GM12872 (cell line): ENCODE data around the gene CCDC86.

ENCODE experiments used
- TF ChIP-seq, protein P1 (sequence below): IDR thresholded peaks from 3 replicates; pipeline ENCODE4 v1.5.1; 2011; ENCODE audit warnings: low read depth, mild to moderate bottlenecking, low read length, moderate library complexity; ENCODE audit not compliant: insufficient read depth

The CCDC86 gene

DNA sequence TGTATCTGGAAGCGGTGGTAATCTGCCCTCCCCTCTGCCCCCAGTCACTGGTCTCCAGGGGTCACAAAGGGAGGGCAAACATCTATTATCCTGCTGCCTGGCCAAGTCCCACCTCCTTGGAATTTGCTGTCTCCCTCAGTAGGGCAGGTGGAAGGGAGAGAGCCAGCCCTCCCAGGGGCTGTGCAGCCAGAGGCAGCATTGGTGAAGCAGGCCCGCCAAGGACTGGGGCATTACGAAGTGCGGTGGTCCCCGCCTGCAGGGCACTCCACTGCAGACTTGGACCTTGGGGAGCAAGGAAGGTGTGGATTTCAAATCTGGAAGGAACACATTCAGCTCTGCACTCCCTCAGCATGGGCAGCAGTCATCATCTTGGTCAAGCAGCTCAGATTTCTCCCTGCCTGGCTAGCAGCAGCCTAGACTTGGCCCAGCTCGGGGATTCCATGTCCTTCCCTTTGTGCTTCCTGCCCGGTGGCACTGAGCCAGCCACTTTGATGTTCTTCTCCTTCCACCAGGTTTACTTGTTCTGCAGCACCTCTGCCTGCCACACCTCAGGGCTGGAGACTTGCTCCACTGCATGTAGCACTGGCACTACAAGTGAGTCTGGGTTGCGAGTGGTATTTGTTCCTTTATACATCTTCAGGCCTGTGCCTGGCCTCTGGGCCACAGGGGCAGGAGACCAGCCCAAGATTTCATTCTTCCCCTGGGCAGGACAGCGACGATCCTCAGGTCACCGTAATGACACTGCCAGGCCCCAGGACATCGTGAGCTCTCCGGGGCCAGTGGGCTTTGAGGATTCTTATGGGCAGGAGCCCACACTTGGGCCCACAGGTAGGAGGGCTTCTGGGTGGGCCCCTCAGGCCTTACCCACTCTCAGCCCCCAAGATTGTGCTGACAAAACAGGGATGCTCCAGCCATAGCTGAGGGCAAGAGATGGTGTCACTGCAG is 32.8 kb downstream of the CCDC86 start:
- TF ChIP-seq, protein P1, sequence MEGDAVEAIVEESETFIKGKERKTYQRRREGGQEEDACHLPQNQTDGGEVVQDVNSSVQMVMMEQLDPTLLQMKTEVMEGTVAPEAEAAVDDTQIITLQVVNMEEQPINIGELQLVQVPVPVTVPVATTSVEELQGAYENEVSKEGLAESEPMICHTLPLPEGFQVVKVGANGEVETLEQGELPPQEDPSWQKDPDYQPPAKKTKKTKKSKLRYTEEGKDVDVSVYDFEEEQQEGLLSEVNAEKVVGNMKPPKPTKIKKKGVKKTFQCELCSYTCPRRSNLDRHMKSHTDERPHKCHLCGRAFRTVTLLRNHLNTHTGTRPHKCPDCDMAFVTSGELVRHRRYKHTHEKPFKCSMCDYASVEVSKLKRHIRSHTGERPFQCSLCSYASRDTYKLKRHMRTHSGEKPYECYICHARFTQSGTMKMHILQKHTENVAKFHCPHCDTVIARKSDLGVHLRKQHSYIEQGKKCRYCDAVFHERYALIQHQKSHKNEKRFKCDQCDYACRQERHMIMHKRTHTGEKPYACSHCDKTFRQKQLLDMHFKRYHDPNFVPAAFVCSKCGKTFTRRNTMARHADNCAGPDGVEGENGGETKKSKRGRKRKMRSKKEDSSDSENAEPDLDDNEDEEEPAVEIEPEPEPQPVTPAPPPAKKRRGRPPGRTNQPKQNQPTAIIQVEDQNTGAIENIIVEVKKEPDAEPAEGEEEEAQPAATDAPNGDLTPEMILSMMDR, result no peak

DNA sequence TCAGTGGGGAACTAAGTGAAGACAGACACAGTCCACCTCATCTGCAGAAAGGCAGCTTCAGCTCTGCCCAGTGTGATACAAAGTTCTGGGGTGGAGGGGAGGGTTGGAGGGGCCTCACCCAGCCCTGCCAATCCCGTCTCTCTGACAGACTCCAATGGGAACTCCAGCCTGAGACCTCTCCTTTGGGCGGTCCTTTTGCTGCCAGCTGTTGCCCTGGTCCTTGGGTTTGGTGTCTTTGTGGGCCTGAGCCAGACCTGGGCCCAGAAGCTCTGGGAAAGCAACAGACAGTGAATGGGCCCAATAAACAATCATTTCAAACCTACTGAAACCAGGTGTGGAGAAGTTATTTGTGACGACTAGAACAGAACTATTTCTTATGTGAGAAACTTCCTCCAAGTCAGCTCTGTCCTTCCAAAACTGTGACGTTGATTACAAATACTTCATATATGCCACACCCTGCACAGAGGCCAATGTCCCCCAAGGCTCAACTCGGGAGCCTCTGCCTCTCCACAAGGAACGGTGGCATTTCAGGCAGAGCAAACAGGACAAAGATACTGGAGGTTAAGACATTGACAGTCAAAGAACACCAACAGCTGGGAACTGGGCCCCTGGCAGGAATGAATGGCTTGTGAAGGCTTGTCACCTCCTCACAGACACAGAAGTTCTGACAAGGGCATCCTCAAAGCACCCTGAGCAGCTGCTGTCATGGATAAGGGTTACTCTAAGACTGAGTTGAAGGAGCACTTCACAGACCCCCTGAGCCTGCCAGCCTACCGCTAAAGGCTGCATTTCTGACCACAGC is 33.7 kb downstream of the CCDC86 start:
- TF ChIP-seq, protein P1, result no peak

DNA sequence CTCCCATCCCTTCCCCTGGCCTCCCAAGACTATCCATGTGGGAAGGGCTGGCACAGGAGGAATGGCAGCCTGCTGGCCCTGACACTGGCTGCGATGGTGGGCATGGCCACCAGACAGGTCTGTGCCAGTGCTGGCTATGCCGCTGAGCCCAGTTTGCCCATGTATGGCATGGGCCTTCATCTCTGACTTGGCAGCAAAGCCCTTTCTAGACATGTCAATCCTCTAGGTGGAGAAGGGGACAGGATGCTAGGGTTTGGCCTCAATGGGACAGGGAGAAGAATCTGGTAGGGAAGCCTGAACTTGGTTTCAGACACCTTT is 34.2 kb downstream of the CCDC86 start:
- TF ChIP-seq, protein P1, result no peak

DNA sequence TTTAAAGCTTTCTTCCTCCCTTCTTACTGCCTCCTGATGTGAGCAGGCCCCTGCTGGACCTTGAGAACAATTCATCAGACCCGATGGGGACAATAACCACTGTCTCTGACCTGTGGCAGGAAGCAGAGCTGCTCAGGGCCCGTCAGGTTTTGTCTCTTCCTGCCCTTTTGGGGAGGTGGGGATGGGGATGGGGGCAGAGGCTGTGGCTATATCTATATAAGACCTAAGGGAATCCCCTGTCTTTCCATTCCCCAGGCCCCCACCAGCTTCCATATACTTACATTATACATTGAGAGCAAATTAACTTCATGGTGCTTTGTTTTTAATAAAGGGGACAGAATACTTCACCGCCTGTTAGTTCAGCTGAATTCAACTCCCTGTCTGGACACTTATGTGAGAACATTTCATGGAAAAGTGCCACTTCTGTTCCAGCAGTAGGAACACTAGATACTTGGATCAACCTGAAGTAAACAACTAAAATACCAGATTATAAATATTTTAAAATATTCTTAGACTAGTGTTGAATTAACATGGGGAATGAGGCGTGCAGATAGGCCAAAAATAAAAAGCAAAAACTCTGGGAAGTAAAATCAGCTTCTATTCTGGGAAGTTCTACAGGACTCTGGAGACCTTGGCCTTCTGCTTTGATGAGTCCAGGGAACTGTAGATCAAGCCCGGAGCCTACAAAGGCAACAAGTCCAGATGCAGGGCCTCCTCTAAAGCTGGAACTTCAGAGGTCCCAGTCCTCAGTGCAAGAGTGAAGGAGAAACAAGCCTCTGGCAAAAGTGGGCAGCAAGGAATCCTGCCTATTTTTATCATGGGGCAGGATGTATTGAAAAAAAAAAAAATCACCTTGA is 36.6 kb downstream of the CCDC86 start:
- TF ChIP-seq, protein P1, result no peak

DNA sequence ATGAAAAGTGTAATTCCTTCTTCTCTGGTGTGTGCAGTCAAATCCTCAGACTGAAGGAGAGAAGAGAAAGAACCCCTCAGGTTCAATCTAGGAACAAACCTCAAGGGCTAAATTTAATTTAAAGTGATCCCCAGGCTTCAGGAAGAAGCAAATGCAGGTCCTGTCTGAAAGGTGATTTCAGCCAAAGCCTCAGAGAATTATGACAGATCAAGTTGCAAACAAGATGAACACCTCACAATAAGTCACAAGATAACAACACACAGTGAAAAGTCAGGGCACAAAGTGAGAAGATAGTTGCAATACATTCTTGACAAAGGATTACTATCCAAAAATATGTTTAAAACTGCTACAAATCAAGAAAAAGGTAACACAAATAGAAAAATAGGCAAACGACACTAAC is 37.2 kb downstream of the CCDC86 start:
- TF ChIP-seq, protein P1, result no peak

DNA sequence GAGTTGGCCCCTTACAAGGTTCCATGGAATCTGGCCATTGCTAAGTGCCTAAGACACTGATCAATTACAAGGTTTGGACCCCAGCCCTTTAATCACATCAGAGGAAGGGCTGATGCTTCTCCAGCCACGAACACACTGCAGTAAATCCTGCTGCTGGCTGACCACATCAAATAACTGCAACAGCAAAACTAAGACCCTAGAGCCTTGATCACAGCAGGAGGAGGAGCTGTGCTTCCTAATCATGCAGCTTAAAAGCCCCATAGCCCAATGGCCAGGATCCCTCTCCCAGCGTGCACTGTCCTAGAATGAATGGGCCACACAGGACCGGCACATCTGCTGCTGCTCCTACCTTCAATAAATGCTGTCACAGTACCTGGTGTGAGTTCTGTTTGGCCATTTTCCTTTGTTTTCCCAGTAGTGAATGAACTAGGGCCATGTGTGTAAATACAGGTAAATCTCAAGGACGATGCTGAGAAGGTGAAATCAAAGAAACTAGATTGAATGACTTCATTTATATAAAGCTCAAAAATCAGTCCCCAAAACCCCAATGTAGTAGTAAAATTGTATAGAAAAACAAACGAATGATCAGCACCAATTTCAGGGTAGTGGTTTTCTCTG is 38.2 kb downstream of the CCDC86 start:
- TF ChIP-seq, protein P1, result no peak
